Fibroblast of lung (primary cell): ENCODE measurements around the gene TMEM242. TPM values are rescaled to one million over a fixed set of nuclear protein-coding genes. Genes with fewer than 3 reads are reported as not detected.

Source experiments
- DNase-seq, 2 donors: peaks; one replicate each; pipeline versions ENCODE4 v3.0.0 to v3.0.0-alpha.2; 2010; ENCODE audit warnings: low read depth in 2 of 2
- H2AFZ ChIP-seq: 2 replicates; pipeline ENCODE4 v1.5.1; 2012; ENCODE audit warnings: low read length, control low read depth, inconsistent platforms
- H3K27ac ChIP-seq: 2 replicates; pipeline ENCODE4 v1.5.1; 2011; ENCODE audit warnings: low read length, control low read depth; ENCODE audit not compliant: insufficient read depth
- H3K27me3 ChIP-seq: 2 replicates; pipeline ENCODE4 v1.5.1; 2011; ENCODE audit warnings: mild to moderate bottlenecking, low read length; ENCODE audit not compliant: control insufficient read depth, insufficient read depth
- H3K36me3 ChIP-seq: 2 replicates; pipeline ENCODE4 v1.5.1; 2011; ENCODE audit warnings: low read length; ENCODE audit not compliant: control insufficient read depth, insufficient read depth
- H3K4me1 ChIP-seq: 2 replicates; pipeline ENCODE4 v1.5.1; 2011; ENCODE audit warnings: low read length; ENCODE audit not compliant: control insufficient read depth, insufficient read depth; ENCODE audit errors: extremely low read depth
- H3K4me2 ChIP-seq: 2 replicates; pipeline ENCODE4 v1.5.1; 2011; ENCODE audit warnings: low read length, control low read depth; ENCODE audit not compliant: insufficient read depth; ENCODE audit errors: extremely low read depth
- H3K4me3 ChIP-seq, 4 experiments: fragments of 200-600 bp in 1 of 4; sonication (generic) in 1 of 4; replicated peaks in 1 of 4; 2 replicates each; pipeline ENCODE4 v1.5.1; 2011 to 2016; ENCODE audit warnings: low read length in 4 of 4, low read depth in 3 of 4, mild to moderate bottlenecking in 3 of 4, control low read depth in 2 of 4, inconsistent platforms in 1 of 4, mixed read lengths in 1 of 4; ENCODE audit not compliant: insufficient read depth in 1 of 4; ENCODE audit errors: control extremely low read depth in 1 of 4
- H3K79me2 ChIP-seq: 2 replicates; pipeline ENCODE4 v1.5.1; 2012; ENCODE audit warnings: mild to moderate bottlenecking, low read length, inconsistent platforms; ENCODE audit not compliant: control insufficient read depth, insufficient read depth
- H3K9ac ChIP-seq: 2 replicates; pipeline ENCODE4 v1.5.1; 2011; ENCODE audit warnings: mild to moderate bottlenecking, low read length, control low read depth; ENCODE audit not compliant: insufficient read depth
- H3K9me3 ChIP-seq: 2 replicates; pipeline ENCODE4 v1.5.1; 2012; ENCODE audit warnings: low read depth, low read length; ENCODE audit not compliant: control insufficient read depth, insufficient read depth
- H4K20me1 ChIP-seq: 2 replicates; pipeline ENCODE4 v1.5.1; 2011; ENCODE audit warnings: low read length; ENCODE audit not compliant: control insufficient read depth, insufficient read depth; ENCODE audit errors: extremely low read depth
- EZH2 ChIP-seq: IDR thresholded peaks from 2 replicates; pipeline ENCODE4 v1.5.1; 2012; ENCODE audit warnings: low read length, control low read depth, mild to moderate bottlenecking; ENCODE audit errors: missing control alignments
- polyA plus RNA-seq, 2 donors: library from polyadenylated mRNA; depleted of rRNA in 1 of 2; stranded (reverse) in 1 of 2; unstranded in 1 of 2; fragments of >200 nt; gene quantifications; 2 replicates each; pipeline ENCODE4 v1.2.1, GENCODE V29; 2011 to 2012; ENCODE audit warnings: missing spikeins in 1 of 2
- total RNA-seq: library from RNA; depleted of rRNA; stranded (reverse); fragments of >200 nt; gene quantifications from 2 replicates; pipeline ENCODE4 v1.2.1, GENCODE V29; 2014
- TF ChIP-seq, protein P1 (sequence below), 2 donors: IDR thresholded peaks in 1 of 2; conservative IDR thresholded peaks in 1 of 2; 1 replicate in 1 of 2; 2 replicates in 1 of 2; pipeline ENCODE4 v1.5.1; 2011 to 2012; ENCODE audit warnings: low read length in 2 of 2, control low read depth in 1 of 2, inconsistent platforms in 1 of 2, low read depth in 1 of 2, mild to moderate bottlenecking in 1 of 2

TMEM242 gene
- total and polyA plus RNA-seq, 2 donors (not counting 1 experiment from before 2014, with no cell fraction given), result 7.3 to 7.8 TPM

DNA sequence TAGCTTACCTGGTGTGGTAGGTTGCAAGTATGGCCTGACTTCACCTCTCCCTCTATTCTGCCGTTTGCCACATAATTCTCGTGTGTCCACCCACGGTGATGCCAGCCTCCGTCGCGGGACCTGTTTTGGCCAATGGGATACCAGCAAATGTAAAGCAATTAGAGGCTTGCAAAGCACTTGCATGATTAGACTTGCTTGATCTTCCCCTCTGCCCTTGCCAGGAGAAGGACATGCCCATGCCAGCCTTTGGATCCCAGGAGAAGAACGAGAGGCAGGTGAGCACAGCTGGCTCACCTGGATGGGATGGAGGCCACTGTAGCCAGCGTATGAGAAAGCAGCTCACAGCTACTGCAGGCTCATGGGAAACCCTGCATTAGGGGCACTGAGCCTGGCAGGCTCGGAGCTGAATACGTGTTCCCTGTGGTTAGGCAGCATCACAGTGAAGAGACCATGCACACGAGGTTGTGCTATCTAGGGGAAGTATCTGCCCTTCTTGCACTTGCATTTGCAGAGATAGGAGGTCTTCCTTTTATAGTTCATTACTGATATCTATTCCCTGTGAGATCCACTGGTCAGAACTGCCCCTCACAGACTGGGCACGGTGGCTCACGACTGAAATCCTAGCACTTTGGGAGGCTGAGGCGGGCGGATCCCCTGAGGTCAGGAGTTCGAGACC, 62.4 kb downstream of the TMEM242 start:
- Histone ChIP-seq H3K4me2 (no peak overlapping the region), H3K79me2 (no peaks in the 10 kb centered on the region), H3K27ac (no peak overlapping the region), H2AFZ (no peak overlapping the region), H4K20me1 (no peaks in the 10 kb centered on the region), H3K9ac (no peak overlapping the region), H3K4me3 (no peak overlapping the region), H3K27me3 (peaks cover 7% of the 10 kb centered on the region), H3K36me3 (no peaks in the 10 kb centered on the region), H3K4me1 (no peaks in the 10 kb centered on the region), H3K9me3 (no peaks in the 10 kb centered on the region)
- DNase-seq, result no peak
- TF ChIP-seq, protein P1, sequence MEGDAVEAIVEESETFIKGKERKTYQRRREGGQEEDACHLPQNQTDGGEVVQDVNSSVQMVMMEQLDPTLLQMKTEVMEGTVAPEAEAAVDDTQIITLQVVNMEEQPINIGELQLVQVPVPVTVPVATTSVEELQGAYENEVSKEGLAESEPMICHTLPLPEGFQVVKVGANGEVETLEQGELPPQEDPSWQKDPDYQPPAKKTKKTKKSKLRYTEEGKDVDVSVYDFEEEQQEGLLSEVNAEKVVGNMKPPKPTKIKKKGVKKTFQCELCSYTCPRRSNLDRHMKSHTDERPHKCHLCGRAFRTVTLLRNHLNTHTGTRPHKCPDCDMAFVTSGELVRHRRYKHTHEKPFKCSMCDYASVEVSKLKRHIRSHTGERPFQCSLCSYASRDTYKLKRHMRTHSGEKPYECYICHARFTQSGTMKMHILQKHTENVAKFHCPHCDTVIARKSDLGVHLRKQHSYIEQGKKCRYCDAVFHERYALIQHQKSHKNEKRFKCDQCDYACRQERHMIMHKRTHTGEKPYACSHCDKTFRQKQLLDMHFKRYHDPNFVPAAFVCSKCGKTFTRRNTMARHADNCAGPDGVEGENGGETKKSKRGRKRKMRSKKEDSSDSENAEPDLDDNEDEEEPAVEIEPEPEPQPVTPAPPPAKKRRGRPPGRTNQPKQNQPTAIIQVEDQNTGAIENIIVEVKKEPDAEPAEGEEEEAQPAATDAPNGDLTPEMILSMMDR (conservative IDR thresholded peaks at IDR 0.05 in 1 of 2, IDR thresholded peaks at IDR 0.05 in 1 of 2; ENCODE audit: low read depth in 1 of 2, low read length in 2 of 2), result no peak
- no peak for TF ChIP-seq EZH2

DNA sequence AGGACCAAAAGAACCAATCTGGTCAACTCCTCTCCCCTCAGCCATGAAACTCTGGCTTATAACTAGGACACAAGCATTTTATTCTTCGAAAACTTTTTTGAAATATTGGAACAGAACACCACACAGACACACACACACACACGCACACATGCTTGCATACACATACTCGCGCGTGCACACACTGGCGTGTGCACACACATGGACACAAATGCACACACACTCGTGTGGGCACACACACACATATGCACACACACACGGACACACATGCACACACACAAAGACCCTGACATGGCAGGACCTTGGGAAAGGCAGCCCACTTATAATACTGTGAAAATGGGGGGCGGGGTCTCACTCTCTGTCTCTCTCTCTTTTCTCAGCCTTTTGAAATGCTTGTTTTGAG, 63.9 kb downstream of the TMEM242 start:
- no peaks in the 10 kb centered on the region for H3K4me1 ChIP-seq
- no peak overlapping the region for H3K27ac ChIP-seq
- TF ChIP-seq EZH2, result no peak
- TF ChIP-seq, protein P1 (conservative IDR thresholded peaks at IDR 0.05 in 1 of 2, IDR thresholded peaks at IDR 0.05 in 1 of 2; ENCODE audit: low read depth in 1 of 2, low read length in 2 of 2), result no peak
- H3K9me3 ChIP-seq, result no peaks in the 10 kb centered on the region
- H3K36me3 ChIP-seq, result no peaks in the 10 kb centered on the region
- no peak overlapping the region for H3K4me2 ChIP-seq
- H3K9ac ChIP-seq, result no peak overlapping the region
- no peak overlapping the region for H3K4me3 ChIP-seq
- peaks cover 11% of the 10 kb centered on the region for H3K27me3 ChIP-seq
- no peak for DNase-seq
- no peak overlapping the region for H2AFZ ChIP-seq
- H4K20me1 ChIP-seq, result no peaks in the 10 kb centered on the region
- no peaks in the 10 kb centered on the region for H3K79me2 ChIP-seq

DNA sequence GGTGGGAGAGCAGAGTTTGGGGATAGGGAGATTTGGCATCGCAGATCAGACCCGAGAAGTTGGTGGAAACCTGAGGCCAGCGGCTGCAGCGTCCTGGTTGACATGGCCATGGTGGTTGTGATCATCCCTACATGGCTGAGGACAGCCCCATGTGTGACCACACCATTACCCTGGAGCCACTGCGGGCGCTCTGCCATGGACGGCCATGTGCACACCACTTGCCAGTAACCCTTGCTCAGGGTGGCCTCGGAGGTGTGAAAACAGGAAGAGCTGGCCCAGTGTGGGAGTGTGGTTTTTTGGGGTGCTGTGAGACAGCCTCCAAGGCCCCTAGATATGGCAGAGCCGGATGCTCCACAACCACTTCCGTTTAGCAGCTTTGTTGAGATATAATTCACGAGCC, 64.4 kb downstream of the TMEM242 start:
- H3K4me2 ChIP-seq, result no peak overlapping the region
- no peak overlapping the region for H2AFZ ChIP-seq
- H3K9me3 ChIP-seq, result no peaks in the 10 kb centered on the region
- H4K20me1 ChIP-seq, result no peaks in the 10 kb centered on the region
- no peaks in the 10 kb centered on the region for H3K79me2 ChIP-seq
- H3K9ac ChIP-seq, result no peak overlapping the region
- no peaks in the 10 kb centered on the region for H3K36me3 ChIP-seq
- TF ChIP-seq, protein P1 (conservative IDR thresholded peaks at IDR 0.05 in 1 of 2, IDR thresholded peaks at IDR 0.05 in 1 of 2; ENCODE audit: low read depth in 1 of 2, low read length in 2 of 2), result no peak
- TF ChIP-seq EZH2, result no peak
- peaks cover 15% of the 10 kb centered on the region for H3K27me3 ChIP-seq
- H3K4me1 ChIP-seq, result no peaks in the 10 kb centered on the region
- no peak overlapping the region for H3K4me3 ChIP-seq
- H3K27ac ChIP-seq, result no peak overlapping the region
- no peak for DNase-seq
